ENCODE results near the gene KAZALD1.
"Not testable (repeated sequence)": the region's sequence is repeated elsewhere in the genome, so short reads cannot be mapped to it uniquely, and the experiment has no call there.

Gene KAZALD1

GRCh38 chr10:101030496-101031127 lies 31.2 kb upstream of the KAZALD1 start:
- DNase-seq = no peak

DNA sequence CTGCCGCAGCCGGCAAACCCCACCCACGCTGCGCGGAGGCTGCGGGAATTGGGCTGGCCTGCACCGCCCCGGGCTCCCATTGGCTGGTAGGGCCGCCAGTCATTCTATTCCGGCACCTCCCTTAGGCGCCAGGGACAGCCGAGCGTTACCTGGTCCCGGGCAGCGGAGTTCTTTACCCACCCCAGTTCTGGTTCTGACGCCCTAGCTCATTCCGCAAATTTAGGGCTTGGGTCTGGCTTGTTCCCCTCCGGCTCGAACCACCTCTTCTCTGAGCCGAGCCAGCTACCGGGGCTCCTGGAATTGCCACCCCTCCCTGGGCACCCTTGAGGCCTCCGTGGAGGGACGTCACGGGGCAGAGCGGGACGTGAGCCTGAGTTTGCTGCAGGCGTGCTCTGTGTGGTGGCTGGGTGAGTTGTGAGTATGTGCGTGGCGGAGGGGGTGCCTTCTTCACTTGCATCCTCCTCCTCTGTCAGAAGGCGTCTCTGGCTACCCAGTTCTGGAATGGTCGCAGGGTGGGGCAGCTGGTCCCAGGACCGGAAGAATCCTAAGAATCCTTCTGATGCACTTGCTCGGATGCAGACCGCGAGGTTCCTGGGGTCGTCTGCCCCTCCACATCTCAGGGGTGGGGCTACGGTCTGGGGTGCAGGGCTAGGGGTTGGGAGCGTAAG lies 30.5 kb upstream of the KAZALD1 start, which contains the start of the genes PDZD7 and SFXN3:
Gene PDZD7 (minus strand): TSS at position 2 of the 668 bp plus-strand sequence. CDS start 910 bp downstream, outside the sequence.
Gene SFXN3 (plus strand): TSS at position 107 of the 668 bp plus-strand sequence. CDS start 3,461 bp downstream, outside the sequence.
- peak; percentile 66 for DNase-seq

DNA sequence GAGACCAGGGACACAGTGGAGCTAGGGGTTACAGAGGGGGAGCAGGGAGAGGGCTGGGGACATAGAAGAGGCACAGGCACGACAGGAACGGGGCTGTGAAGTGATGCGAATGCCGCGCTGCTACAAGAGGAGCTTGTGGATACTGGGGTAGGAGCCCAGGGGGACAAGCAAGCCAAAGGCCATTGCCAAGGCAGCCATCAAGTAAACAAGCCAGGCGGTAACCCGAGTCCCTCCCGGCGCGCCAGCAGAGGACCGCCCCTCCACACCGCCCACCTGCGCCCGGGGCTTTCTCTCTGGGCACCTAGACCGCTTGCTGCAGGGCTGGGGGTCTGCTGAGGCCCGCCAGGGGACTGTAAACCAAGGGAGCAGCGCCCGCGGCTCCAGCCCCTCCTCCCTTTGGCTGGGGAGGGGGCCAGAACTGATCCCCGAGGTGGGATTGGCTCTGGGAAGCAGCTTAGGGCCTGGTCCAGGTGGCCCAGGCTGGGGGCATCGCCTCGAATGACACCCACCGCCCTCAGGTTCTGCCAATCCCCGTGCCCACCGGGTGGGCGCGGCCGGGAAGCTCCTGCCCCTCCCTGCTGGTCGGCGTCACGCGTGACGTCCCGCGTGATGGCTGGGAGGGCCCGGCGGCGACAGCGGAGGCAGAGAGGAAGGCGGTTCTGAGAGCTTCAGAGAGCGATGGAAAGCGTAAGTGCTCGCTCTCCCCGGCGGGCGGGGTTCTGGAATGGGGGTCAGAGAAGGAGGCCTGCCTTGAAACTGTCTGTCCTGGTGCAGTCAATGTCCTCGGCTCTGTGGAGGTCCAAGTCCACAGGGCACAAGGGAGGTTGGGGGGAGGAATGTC lies 29.8 kb upstream of the KAZALD1 start:
- peak; percentile 19 for DNase-seq

DNA sequence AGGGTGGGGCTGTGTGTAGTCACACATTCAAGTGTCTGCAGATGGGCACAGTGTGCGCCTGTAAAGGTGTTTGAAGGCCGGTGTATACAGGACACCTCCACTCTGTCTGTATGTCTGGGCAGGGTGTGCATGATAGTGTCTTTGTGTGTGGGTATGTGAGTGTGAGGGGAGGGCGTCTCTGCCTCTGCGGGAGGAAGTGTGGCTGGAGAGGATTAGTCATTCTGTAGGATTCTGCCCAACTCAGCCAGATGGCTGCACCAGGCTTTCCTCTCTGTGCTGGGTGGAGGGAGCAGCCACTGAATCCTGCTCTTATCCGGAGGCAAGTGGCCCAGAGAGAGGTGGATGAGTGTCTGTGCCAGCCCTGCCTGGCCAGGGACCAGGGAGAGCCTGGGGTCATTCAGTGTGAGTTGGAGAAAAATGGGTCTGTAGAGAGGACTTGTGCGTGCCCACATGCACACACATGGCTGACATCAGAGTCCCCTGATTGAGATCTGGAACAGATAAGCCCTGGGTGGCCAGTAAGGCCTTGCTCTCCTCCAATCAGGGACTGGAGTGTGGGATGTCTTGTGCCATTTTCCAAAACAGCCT lies 29.1 kb upstream of the KAZALD1 start:
- DNase-seq = no peak

- DNase-seq = no peak
Observed at GRCh38 chr10:101033276-101033675, 28.5 kb upstream of the KAZALD1 start.

DNA sequence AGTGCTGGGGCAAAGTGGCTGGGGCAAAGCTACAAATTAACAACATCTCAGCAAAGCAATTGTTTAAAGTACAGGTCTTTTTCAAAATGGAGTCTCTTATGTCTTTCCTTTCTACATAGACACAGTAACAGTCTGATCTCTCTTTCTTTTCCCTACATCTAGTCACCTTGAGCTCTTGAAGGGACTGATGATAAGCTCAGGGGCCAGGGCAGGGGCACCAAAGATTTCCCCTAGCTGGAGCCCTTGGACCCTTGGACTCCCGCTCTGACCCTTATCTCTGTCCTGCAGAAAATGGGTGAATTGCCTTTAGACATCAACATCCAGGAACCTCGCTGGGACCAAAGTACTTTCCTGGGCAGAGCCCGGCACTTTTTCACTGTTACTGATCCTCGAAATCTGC lies 27.4 kb upstream of the KAZALD1 start:
- DNase-seq = not testable (repeated sequence)

GRCh38 chr10:101035314-101035713 lies 26.5 kb upstream of the KAZALD1 start:
- no peak for DNase-seq

- no peak for DNase-seq
Observed at GRCh38 chr10:101035916-101036702, 25.7 kb upstream of the KAZALD1 start.

DNA sequence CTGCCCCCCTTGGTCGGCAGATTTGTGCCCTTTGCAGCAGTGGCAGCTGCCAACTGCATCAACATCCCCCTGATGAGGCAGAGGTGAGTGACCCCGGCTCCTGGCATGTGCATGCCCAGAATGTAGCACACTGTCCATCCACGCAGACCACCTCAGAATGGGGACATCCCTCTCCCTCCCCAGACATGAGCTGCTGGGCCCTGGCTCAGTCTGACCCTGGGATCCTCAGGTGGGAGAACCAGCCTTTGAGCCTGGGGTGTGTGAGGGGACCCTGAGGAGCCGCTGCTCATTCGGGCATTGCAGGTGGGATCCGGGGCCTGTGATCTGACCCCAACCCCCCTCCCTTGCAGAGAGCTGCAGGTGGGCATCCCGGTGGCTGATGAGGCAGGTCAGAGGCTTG lies 25.1 kb upstream of the KAZALD1 start:
- no peak for DNase-seq

GRCh38 chr10:101038484-101038883 lies 23.3 kb upstream of the KAZALD1 start:
- DNase-seq = no peak

DNA sequence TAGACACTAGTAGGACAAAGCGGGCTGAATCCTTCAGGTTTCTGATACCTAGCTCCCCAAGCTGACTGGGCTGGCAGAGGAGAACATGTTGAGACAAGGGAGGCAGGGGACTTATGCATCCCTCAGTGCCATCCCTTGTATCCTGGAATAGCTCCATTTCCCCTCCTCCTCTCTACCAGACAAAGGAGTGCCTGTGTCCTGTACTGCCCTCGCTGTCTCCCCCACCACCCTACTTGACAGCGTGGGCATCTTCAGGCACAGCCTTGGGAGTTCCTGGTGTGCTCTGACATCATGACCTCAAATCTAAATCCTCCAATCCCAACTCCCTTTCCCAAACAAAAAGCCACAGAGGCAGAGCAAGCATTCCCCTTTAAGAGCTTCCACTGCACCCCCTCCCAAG lies 21.7 kb upstream of the KAZALD1 start:
- DNase-seq = no peak

DNA sequence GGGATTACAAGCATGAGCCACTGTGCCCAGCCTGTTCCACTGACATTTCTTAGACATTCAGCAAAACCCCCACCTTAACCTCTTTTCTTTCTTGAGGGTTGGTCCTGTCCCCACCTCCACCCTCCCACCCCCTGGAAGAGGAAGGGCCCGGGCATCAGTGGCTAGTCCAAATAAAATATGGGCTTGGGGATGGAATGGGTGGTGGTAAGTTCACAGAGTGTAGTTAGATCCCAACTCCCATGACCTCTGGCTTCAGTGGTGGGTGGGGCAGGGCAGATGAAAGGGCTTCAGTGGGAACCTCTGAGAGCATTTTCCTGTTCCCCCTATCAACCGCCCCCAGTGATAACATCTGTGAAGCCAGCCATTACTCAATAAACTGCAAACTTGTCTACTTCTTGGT lies 20.9 kb upstream of the KAZALD1 start:
- DNase-seq = no peak

GRCh38 chr10:101041252-101041761 lies 20.5 kb upstream of the KAZALD1 start:
- peak; percentile 40 for DNase-seq

DNA sequence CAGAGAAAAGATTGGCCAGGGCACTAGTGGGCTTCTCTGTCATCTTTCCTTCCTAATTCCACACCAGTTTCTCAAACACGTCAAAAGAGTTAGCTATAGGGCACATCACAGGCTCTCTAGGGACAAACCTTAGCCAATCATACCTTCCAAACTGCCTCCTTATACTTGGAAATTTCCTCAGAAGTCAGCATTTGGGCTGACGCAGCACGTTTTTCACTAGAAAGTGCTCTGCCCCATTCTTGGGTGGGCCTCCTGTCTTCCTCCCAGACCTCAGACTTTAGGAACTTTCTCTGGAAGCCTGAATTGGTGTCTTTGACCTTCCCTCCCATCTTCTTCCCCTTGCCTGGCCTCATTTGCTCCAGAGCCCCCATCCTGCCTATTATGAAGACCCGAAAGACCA lies 19.7 kb upstream of the KAZALD1 start:
- DNase-seq = no peak

DNA sequence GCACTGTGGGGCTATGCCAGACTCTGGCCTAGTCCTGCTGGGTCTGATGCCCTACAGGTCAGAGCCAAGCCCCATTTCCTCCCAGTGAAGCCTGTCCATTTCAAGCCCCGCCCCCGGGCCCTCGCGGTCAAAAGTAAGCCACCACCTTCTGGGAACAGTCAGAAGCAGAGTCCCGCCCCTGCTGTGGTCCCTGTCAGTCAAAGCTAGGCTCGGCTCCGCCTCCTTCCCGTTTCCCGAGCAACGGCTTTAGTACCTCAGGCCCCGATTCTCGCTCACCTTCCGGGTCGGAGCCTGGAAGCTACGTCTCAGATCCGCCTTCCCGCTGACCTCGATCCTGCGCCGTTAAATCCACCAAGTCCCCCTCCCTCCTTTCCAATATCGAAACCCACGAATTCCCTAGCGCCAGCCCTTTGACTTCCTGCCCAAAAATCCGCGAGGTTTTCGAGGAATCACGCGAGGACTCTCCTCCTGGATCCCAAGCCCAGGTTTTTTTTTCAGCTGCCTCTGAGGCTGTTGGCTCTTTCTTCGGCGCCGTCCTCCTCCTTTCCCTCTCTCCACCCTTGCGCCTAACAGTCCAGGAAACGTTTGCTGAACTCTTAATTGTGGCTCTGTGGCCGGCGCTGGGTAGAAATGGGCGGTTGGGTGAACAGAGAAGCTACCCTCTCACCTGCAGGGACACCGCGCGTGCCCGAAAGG lies 19.0 kb upstream of the KAZALD1 start:
- peak; percentile 83 for DNase-seq

DNA sequence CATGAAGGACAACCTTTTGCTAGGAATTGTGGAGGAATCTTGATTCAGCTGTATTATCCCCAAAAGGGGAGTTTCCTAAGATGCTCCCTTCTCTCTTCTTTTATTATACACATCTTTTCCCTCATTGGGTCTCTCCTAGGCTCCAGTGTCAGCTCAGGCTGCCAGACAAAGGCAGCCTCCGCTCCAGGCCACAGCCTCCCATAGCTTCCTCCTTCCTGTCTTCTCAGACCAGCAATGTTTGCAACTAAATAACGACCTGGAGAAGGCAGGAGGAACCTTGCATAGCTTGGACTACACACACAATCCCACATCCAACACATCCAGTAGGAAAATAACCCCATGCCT lies 18.5 kb upstream of the KAZALD1 start:
- DNase-seq = no peak

GRCh38 chr10:101044117-101044516 lies 17.7 kb upstream of the KAZALD1 start:
- no peak for DNase-seq

DNA sequence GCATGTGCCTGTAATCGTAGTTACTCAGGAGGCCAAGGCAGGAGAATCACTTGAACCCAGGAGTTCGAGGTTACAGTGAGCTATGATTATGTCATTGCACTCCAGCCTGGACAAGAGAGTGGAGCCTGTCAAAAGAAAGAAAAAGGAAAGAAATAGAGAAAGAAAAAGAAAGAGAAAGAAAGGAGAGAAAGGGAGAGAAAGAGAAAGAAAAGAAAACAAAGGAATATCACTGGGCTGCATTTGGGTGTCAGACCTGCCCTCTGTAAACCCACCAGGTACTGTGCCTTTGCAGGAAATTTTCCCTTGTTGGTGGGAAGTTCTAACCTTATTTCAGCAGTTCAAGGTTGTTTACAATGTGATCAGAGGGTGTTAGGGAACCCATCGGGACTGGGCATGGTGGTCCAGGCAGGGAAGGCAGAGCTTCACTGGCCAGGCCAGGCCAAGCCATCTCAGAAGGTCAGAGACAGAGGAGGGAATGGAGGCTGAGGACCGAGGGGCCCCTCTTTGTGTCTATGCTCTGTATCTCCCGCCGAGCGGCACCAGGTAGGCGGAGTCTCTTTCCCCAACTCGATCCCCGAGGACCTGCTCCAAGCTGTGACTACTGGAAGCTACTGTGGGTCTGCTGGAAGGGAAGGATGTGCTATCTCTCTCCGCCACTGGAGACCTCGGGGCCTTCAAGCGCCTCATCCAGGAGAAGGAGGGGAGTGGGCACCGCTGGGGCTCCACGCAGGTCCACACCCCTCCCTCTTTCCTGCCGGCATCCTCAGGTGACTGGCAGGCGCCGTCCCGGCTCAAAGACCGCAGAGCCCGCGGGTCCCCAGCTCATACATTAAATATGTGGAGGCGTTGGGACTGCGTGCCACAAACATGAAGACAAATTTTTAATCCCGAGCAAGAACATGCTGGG lies 15.2 kb upstream of the KAZALD1 start:
- DNase-seq = peak; percentile 28

DNA sequence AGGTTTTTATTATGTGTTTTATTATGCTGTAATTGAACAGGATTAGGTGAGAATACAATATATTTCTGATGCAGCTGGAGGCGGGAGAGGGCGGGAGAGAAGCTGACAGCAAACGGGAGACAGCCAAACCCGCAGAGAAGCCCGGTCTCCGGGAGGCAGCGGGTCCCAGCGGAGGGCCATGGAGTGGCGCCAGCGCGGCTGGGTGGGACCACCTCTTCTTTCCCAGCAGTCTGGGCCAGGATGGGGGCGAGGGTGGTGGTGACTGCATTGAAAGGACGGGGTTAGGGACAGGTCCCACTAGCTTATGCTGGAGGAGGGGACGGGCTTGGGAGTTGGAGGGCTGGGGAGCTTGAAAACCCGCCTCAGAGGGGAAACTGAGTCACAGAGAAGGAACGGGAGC lies 14.5 kb upstream of the KAZALD1 start:
- no peak for DNase-seq
